GM23338 (cell line): ENCODE measurements around the gene JMJD1C.

Experiments
- CREB1 ChIP-seq: fragments of 250-450 bp; sonication (Bioruptor Pico); IDR thresholded peaks from 2 replicates; pipeline ENCODE4 v1.5.0; 2020; ENCODE audit warnings: low read depth, mild to moderate bottlenecking, moderate library complexity
- EZH2 ChIP-seq: fragments of 200-600 bp; sonication (generic); IDR thresholded peaks from one replicate; pipeline ENCODE4 v1.8.0; 2017; ENCODE audit warnings: antibody characterized with exemption, mild to moderate bottlenecking, low read depth; ENCODE audit not compliant: unreplicated experiment
- EZH2phosphoT487 ChIP-seq: fragments of 200-600 bp; sonication (generic); IDR thresholded peaks from one replicate; pipeline ENCODE4 v1.8.1; 2018; ENCODE audit warnings: antibody characterized with exemption; ENCODE audit not compliant: unreplicated experiment
- JUNB ChIP-seq: IDR thresholded peaks from one replicate; pipeline ENCODE4 v1.6.1; 2016; ENCODE audit warnings: antibody characterized with exemption; ENCODE audit not compliant: unreplicated experiment
- NANOG ChIP-seq: IDR thresholded peaks from 2 replicates; pipeline ENCODE4 v1.6.1; 2016; ENCODE audit warnings: antibody characterized with exemption, borderline replicate concordance
- POLR2AphosphoS5 ChIP-seq: IDR thresholded peaks from 2 replicates; pipeline ENCODE4 v1.6.1; 2016; ENCODE audit warnings: antibody characterized with exemption, low read depth
- ZNF331 ChIP-seq: fragments of 250-450 bp; sonication (Bioruptor Pico); IDR thresholded peaks from 2 replicates; pipeline ENCODE4 v1.5.0; 2020; ENCODE audit warnings: low read depth, mild to moderate bottlenecking, moderate library complexity
- TF ChIP-seq, protein P1 (sequence below), 2 experiments: fragments of 200-600 bp in 1 of 2; sonication (generic) in 1 of 2; conservative IDR thresholded peaks; 2 replicates each; pipeline versions ENCODE4 v1.5.1 to v1.6.1; 2016 to 2017; ENCODE audit warnings: antibody characterized with exemption in 2 of 2, low read depth in 2 of 2, mild to moderate bottlenecking in 2 of 2, moderate library complexity in 1 of 2

DNA sequence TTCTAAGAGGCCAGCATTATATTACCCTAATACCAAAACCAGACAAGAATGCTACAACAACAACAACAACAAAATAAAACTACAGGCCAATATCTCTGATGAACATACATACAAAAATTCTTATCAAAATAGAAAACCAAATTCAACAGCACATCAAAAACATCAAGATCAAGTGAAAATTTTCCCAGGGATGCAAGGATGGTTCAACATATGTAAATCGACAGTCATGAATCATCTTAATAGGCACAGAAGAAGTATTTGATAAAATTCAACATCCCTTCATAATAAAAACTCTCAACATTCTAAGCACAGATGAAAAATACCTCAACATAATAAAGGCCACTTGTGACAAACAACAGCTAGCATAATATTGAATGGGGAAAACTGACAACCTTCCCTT lies 75.3 kb downstream of the JMJD1C start:
- TF ChIP-seq, protein P1, sequence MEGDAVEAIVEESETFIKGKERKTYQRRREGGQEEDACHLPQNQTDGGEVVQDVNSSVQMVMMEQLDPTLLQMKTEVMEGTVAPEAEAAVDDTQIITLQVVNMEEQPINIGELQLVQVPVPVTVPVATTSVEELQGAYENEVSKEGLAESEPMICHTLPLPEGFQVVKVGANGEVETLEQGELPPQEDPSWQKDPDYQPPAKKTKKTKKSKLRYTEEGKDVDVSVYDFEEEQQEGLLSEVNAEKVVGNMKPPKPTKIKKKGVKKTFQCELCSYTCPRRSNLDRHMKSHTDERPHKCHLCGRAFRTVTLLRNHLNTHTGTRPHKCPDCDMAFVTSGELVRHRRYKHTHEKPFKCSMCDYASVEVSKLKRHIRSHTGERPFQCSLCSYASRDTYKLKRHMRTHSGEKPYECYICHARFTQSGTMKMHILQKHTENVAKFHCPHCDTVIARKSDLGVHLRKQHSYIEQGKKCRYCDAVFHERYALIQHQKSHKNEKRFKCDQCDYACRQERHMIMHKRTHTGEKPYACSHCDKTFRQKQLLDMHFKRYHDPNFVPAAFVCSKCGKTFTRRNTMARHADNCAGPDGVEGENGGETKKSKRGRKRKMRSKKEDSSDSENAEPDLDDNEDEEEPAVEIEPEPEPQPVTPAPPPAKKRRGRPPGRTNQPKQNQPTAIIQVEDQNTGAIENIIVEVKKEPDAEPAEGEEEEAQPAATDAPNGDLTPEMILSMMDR (conservative IDR thresholded peaks at IDR 0.05; ENCODE audit: low read depth in 2 of 2), result no peak
- TF ChIP-seq JUNB, result no peak
- TF ChIP-seq CREB1 (CRISPR knock-in tag), result no peak
- TF ChIP-seq EZH2phosphoT487, result no peak
- TF ChIP-seq EZH2, result no peak
- TF ChIP-seq ZNF331 (CRISPR knock-in tag), result no peak
- no peak for TF ChIP-seq POLR2AphosphoS5
- no peak for TF ChIP-seq NANOG
